Activated T-helper 1 cell treated with Interleukin-2 at 50 U/mL for 16 hours (primary cell): ENCODE measurements around the gene C3orf49.

Experiments
- DNase-seq: peaks from one replicate; pipeline ENCODE4 v3.0.0-alpha.2; 2020; ENCODE audit warnings: low read depth

Gene C3orf49

DNA sequence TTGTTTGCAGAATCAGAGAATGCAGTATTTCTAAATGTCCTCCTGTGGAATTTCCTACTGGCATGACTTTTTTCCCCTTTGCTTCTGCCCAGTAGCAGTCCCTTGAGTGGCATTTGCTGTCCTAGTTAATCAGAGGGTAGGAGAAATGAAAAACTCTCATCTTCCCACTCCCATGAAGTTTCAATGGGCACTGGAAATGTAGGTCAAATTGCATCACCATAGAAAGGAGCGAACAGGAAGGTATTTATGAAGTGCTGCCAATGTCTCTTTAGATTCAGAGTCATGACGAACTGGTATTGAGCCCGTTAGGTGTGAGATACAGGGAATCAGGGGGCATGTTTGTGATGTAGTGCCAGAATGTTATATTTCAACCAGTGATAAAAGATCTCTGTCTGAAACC, 67.8 kb downstream of the C3orf49 start:
- no peak for DNase-seq

- DNase-seq = no peak
Observed at GRCh38 chr3:63891518-63891917, 72.4 kb downstream of the C3orf49 start.

DNA sequence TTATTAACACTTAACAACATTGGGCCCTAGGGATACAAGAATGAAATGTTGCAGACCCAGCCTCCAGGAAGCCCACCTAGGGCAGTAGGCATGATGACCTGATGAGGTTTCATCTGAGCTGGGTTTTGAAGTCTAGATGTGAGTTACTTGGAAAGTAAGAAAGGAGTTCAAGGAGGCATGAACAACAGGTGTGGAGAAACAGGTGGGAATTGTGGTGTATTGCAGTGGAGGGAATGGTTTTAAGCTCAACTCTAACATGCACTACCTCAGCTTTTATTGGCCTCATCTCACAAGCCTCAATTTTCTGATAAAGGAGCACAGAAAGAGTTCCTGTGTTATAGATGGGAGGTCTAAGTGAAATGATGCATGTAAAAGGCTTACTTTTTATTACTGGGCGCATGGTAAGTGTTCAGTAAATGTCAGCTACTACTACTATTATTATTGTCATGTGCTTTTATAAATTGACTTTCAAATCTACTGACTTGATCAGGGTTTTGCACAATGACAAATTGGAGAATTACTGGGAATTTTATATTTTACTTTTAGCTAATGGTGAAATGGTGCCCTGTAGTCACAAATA, 73.8 kb downstream of the C3orf49 start:
- no peak for DNase-seq

DNA sequence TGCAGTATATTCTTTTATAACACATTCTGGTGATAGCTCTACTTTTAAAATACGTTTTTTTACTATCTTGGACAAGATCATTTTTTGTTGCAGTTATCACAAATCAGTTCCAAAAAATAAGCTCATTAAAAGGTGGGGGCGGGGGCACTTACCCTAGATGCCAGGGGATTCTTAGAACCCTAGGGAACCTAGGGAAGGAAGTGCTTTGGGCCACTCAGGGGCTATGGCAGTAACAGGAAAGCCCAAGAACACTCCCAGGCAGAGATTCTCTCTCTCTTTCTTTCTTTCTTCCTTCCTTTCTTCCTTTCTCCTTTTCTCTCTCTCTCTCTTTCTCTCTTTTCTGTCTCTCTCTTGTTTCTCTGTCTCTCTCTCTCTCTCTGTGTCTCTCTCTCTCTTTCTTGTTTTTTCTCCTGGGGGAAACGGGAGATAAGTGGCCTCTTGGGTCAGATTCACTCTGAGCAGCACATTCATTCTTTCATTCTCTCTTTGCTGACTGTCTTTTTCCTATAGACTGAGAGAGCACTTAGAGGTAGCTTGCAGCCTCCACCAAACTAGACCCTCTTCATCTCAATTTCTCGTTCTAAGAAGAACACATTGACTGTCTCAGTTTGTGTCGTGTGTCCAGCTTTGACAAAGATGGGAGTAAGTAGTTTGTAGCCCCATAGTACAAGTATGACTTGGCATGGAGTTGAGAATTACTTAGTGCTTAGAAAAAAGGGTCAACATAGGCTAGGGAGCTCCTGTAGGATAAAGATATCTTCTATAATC, 76.5 kb downstream of the C3orf49 start:
- DNase-seq = no peak

DNA sequence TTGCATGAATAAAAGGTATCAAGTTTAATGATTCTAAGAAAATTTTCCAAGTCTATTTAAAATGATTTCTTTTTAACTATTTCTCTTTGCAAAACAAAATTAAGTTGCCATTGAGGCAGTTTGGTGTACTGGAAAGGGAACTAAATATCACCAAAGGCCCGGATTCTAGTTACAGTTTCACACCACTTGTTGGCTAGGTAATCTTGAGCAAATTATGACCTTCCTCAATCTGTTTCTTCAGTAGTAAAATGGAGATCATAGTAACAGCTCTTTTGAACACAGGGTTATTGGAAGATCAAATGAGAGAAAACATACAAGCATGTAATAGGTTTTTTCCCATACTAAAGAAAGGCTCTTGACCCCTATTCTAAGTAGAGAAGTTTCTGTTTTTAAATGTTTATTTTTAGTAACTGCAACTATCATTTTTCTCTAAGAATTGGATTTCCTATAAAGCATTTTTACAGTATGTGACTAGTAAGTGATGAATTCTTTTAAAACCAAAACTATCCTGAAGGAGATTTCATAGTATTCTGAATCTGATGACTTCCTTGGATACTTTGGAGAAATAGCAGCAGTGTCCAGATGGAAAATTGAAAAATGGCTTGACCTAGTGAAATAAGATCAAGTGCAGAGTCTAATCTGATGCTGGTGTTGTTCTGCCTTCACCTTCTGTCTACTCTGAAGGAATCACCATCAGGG, 77.4 kb downstream of the C3orf49 start:
- no peak for DNase-seq
